ENCODE results near the gene CCDC27.

GRCh38 chr1:3745071-3745470, 7.2 kb upstream of the CCDC27 start:
- no peak for TF ChIP-seq MAX (CRISPR knock-in tag; IDR thresholded peaks at IDR 0.05)
- TF ChIP-seq CTCF (IDR thresholded peaks at IDR 0.05), result no peak
- TF ChIP-seq ETV6 (CRISPR knock-in tag; IDR thresholded peaks at IDR 0.05), result no peak
- no peak for TF ChIP-seq CBFB (CRISPR knock-in tag; IDR thresholded peaks at IDR 0.05; ENCODE audit: low read depth)
- no peak for TF ChIP-seq FOXJ3 (CRISPR knock-in tag; IDR thresholded peaks at IDR 0.05; ENCODE audit: borderline replicate concordance)
- TF ChIP-seq HMGXB4 (CRISPR knock-in tag; IDR thresholded peaks at IDR 0.05), result no peak
- no peak for TF ChIP-seq E2F5 (CRISPR knock-in tag; IDR thresholded peaks at IDR 0.05)
